ENCODE data around the gene LZTFL1. TPM values are rescaled to one million over a fixed set of nuclear protein-coding genes. Genes with fewer than 3 reads are reported as not detected.

LZTFL1 gene
- polyA plus RNA-seq, 3 donors = 55.3 to 61.9 (median 55.6) TPM

Other genes starting within 250 kb of the LZTFL1 start
- gene LIMD1, start 247.4 kb downstream of the LZTFL1 start, polyA plus RNA-seq (ENCODE audit: insufficient read length in 3 of 3) = 10 to 100 TPM; 15.4 to 21.2 (median 19.4) TPM
- gene SACM1L, start 152.7 kb downstream of the LZTFL1 start, polyA plus RNA-seq (ENCODE audit: insufficient read length in 3 of 3) = 10 to 100 TPM; 50.8 to 78.4 (median 73.7) TPM
- under 1 TPM; 0.10 to 0.16 (median 0.15) TPM for gene SLC6A20, start 45.6 kb downstream of the LZTFL1 start, polyA plus RNA-seq (ENCODE audit: insufficient read length in 3 of 3)
- gene CCR9, start 44.4 kb upstream of the LZTFL1 start, polyA plus RNA-seq (ENCODE audit: insufficient read length in 3 of 3) = under 1 TPM in 2 of 3 donors, not detected in 1; 0.10 to 0.13 TPM
- under 1 TPM; 0.07 to 0.86 (median 0.44) TPM for gene CXCR6, start 101.3 kb upstream of the LZTFL1 start, polyA plus RNA-seq (ENCODE audit: insufficient read length in 3 of 3)
- 10 to 100 TPM; 18.1 to 19.1 (median 18.9) TPM for gene FYCO1, start 153.7 kb upstream of the LZTFL1 start, polyA plus RNA-seq (ENCODE audit: insufficient read length in 3 of 3)
- gene XCR1, start 185.4 kb upstream of the LZTFL1 start, polyA plus RNA-seq (ENCODE audit: insufficient read length in 3 of 3) = under 1 TPM; 0.04 to 0.56 (median 0.14) TPM

Data from renal pelvis (tissue), 3 donors.